ENCODE measurements around the gene TANK. TPM values are rescaled to one million over a fixed set of nuclear protein-coding genes. Genes with fewer than 3 reads are reported as not detected.

TANK gene
- total RNA-seq = 100 to 1,000 TPM in 1 of 2 donors, 10 to 100 TPM in 1; 90.3 to 126 TPM

DNA sequence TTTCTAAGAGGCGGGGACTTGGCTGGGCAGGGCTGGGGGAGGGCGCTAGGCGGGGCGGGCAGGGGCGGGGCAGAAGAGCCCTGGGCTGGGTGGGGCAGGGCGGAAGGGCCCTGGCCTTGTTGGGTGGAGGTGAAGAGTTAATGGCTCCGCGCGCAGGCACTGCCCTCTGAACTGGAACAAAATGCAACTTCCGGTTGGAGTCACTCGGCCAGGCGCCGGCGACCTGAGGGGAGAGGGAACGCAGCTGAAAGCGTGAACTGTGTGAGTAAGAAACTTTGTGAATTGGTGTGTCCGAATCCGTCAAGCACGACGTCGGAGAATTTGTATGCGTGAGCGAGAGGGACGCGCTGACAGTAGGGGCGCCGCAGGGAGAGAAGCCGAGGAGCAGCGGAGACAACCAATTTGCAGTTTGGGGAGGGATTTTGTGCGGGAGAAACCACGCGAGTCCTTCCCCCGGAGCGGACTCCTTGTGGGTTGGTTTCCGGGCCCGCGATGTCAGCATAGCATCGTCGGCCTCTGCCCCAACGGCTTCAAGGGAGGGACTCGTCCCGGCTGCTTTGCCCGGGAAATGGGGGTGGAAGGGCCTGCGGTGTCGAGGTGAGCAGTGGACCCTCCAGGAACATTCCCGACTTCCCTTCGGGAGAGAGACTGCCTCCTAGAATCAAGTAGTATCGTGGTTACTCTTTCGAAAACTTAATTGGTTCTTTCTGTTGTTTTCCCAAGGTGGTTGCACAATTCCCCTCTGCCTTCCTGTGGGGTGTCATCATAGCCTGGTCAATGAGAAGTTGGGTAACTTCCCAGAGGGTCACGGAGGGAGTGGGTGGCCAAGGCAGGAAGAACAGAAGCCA, at the start of gene TANK:
TANK (plus strand) TSS at position 203 of the 848 bp plus-strand sequence. CDS start 19,235 bp downstream, outside the sequence.
- peak; percentile 90 to 97 for ATAC-seq
- peak; percentile 87 to 94 for DNase-seq (ENCODE audit: low spot score in 2 of 2)
- Mint-ChIP-seq H3K36me3 (peaks cover 19 to 63% of the 10 kb centered on the region in 2 donors), H3K27ac (peak within 1 kb of the TSS; percentile 97 to 99), H3K9me3 (no peaks in the 10 kb centered on the region)

- ATAC-seq = no peak
- no peak overlapping the region for H3K27ac Mint-ChIP-seq
- H3K36me3 Mint-ChIP-seq = peaks cover 0 to 6% of the 10 kb centered on the region in 2 donors
- DNase-seq (ENCODE audit: low spot score in 2 of 2) = no peak
- no peaks in the 10 kb centered on the region for H3K9me3 Mint-ChIP-seq
Observed at GRCh38 chr2:161111531-161111930, 48.7 kb upstream of the TANK start.

DNA sequence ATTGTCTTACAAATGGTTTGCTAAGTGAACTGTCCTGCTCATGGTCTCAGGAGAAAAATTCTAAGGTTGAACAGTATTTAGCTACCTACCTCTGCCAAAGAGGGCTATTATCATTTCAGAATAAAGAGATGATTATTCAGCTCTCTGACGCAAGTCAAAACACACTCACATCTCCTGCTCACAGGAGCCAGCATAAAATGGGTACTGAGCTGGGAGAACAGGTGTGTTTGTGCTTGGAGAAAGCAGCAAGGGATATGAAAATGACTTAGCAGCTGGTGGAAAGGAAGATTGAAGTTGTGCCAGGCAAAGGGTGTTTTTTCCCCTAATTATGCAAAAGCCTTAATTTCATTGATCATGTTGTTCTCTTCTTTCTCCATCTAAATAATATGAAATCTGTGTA, 47.3 kb upstream of the TANK start:
- ATAC-seq = no peak
- Mint-ChIP-seq H3K9me3 (no peaks in the 10 kb centered on the region), H3K27ac (no peak overlapping the region), H3K36me3 (peaks cover 0 to 6% of the 10 kb centered on the region in 2 donors)
- DNase-seq (ENCODE audit: low spot score in 2 of 2) = no peak

- Mint-ChIP-seq H3K27ac (no peak overlapping the region), H3K9me3 (no peaks in the 10 kb centered on the region), H3K36me3 (peaks cover 0 to 6% of the 10 kb centered on the region in 2 donors)
- DNase-seq (ENCODE audit: low spot score in 2 of 2) (no peak), ATAC-seq (peak; percentile 59 to 83)
Observed at GRCh38 chr2:161113693-161114575, 46.3 kb upstream of the TANK start.

DNA sequence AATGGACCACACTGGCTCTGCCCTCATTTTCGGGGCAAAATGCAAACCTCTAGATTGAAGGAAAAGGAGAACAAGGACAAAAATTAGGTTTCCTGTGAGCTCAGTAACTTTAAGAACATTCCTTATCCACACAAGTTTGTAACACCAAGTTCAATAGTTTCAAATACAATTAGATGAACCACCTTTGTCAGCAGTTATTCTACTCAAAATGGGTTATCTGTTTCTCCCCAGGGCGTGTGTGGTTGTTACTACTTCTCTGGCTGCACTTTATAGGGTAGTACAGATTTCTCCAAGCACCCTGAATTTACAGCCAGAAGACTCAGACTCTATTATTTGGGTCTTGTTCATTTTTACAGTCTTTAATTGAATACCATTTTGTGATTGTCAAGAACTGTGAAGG, 45.0 kb upstream of the TANK start:
- H3K27ac Mint-ChIP-seq = no peak overlapping the region
- peaks cover 0 to 6% of the 10 kb centered on the region in 2 donors for H3K36me3 Mint-ChIP-seq
- ATAC-seq = no peak

GRCh38 chr2:161115605-161116380, 44.4 kb upstream of the TANK start:
- DNase-seq (ENCODE audit: low spot score in 2 of 2) (no peak), ATAC-seq (no peak)
- no peak overlapping the region for H3K27ac Mint-ChIP-seq
- H3K36me3 Mint-ChIP-seq = peaks cover 0 to 6% of the 10 kb centered on the region in 2 donors
- H3K9me3 Mint-ChIP-seq = peaks cover 0 to 4% of the 10 kb centered on the region in 2 donors

More for the DNA sequence above, 45.0 kb upstream of the TANK start:
- peaks cover 0 to 4% of the 10 kb centered on the region in 2 donors for H3K9me3 Mint-ChIP-seq
- DNase-seq (ENCODE audit: low spot score in 2 of 2) = no peak

- no peak overlapping the region for H3K27ac Mint-ChIP-seq
- ATAC-seq = no peak
- peaks cover 0 to 6% of the 10 kb centered on the region in 2 donors for H3K36me3 Mint-ChIP-seq
- DNase-seq (ENCODE audit: low spot score in 2 of 2) = no peak
- peaks cover 0 to 4% of the 10 kb centered on the region in 2 donors for H3K9me3 Mint-ChIP-seq
Observed at GRCh38 chr2:161116509-161116908, 43.7 kb upstream of the TANK start.

GRCh38 chr2:161117506-161117905, 42.7 kb upstream of the TANK start:
- ATAC-seq (no peak), DNase-seq (ENCODE audit: low spot score in 2 of 2) (no peak)
- Mint-ChIP-seq H3K9me3 (peaks cover 0 to 4% of the 10 kb centered on the region in 2 donors), H3K27ac (no peak overlapping the region), H3K36me3 (peaks cover 0 to 6% of the 10 kb centered on the region in 2 donors)

GRCh38 chr2:161118722-161119121, 41.5 kb upstream of the TANK start:
- peaks cover 0 to 6% of the 10 kb centered on the region in 2 donors for H3K36me3 Mint-ChIP-seq
- H3K9me3 Mint-ChIP-seq = peaks cover 0 to 4% of the 10 kb centered on the region in 2 donors
- DNase-seq (ENCODE audit: low spot score in 2 of 2) (no peak), ATAC-seq (no peak)
- H3K27ac Mint-ChIP-seq = no peak overlapping the region

GRCh38 chr2:161119483-161119882, 40.7 kb upstream of the TANK start:
- no peak for DNase-seq (ENCODE audit: low spot score in 2 of 2)
- H3K36me3 Mint-ChIP-seq = no peaks in the 10 kb centered on the region
- no peak overlapping the region for H3K27ac Mint-ChIP-seq
- ATAC-seq = no peak
- H3K9me3 Mint-ChIP-seq = peaks cover 0 to 4% of the 10 kb centered on the region in 2 donors

DNA sequence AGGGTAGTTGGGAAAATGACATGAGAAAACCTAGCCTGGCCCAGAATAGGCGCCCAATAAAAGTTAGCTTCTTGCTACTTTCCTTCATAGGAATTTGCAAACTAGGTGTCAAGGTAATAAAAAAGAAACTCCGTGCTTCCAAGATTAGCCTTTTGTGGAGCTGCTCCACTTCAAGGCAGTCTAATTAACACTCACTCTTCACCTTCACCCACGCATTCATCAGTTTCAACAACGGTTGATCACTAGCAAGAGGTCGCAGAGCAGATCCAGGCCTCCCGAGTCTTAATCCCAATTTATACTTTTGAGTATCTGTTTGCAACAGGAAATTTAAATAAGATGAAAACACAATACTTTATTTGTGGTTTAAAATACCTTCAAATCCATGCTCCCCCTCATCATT, 39.5 kb upstream of the TANK start:
- no peak overlapping the region for H3K27ac Mint-ChIP-seq
- ATAC-seq (no peak), DNase-seq (ENCODE audit: low spot score in 2 of 2) (no peak)
- peaks cover 0 to 4% of the 10 kb centered on the region in 2 donors for H3K9me3 Mint-ChIP-seq
- H3K36me3 Mint-ChIP-seq = no peaks in the 10 kb centered on the region

DNA sequence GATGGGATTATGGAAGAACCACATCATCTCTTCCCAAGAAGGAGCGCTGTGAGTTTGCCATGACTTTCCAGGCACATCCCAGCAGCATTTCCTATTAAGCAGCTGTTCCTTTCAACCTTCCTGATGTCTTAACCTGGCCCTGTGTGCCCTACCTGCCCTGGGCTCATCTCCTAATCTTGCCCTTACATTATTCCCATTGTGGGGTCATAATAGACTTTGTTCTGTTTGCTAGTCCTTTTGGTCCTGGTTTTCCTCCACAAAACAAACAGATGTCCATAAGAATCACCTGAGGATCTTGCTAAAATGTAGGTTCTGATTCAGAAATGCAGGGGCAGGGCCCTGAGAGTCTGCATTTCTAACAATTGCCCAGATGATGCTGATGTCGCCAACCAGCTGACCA, 38.6 kb upstream of the TANK start:
- Mint-ChIP-seq H3K9me3 (peaks cover 0 to 4% of the 10 kb centered on the region in 2 donors), H3K36me3 (no peaks in the 10 kb centered on the region), H3K27ac (no peak overlapping the region)
- ATAC-seq (no peak), DNase-seq (ENCODE audit: low spot score in 2 of 2) (no peak)

- DNase-seq (ENCODE audit: low spot score in 2 of 2) (no peak), ATAC-seq (peak; percentile 88 to 91)
- Mint-ChIP-seq H3K9me3 (peaks cover 0 to 4% of the 10 kb centered on the region in 2 donors), H3K36me3 (no peaks in the 10 kb centered on the region), H3K27ac (peak overlapping the region; percentile 12 to 34)
Observed at GRCh38 chr2:161122772-161123530, 37.3 kb upstream of the TANK start.

GRCh38 chr2:161123531-161124030, 36.6 kb upstream of the TANK start:
- Mint-ChIP-seq H3K27ac (peak overlapping the region in 1 of 2 donors; percentile 34), H3K9me3 (peaks cover 0 to 4% of the 10 kb centered on the region in 2 donors), H3K36me3 (no peaks in the 10 kb centered on the region)
- DNase-seq (ENCODE audit: low spot score in 2 of 2) (no peak), ATAC-seq (peak; percentile 40 to 49)

DNA sequence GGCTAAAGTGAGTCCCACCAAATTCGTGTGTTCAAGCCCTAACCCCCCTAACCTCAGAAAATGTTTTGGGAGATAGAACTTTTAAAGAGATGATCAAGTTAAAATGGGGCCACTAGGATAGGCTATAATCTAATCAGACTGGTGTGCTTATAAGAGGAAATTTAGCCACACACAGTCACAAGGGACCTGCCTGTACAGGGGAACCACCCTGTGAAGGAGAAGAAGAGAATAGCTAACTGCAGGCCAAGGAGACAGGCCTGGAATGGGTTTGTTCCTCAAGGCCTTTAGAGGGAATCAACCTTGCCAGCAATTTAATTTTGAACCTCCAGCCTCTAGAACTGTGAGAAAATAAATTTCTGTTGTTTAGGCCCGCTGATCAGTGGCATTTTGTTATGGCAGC, 36.0 kb upstream of the TANK start:
- Mint-ChIP-seq H3K9me3 (peaks cover 0 to 4% of the 10 kb centered on the region in 2 donors), H3K36me3 (no peaks in the 10 kb centered on the region), H3K27ac (no peak overlapping the region)
- ATAC-seq = peak in 1 of 2 donors; percentile 37
- no peak for DNase-seq (ENCODE audit: low spot score in 2 of 2)

Data from activated naive CD4-positive, alpha-beta T cell treated with anti-CD3 and anti-CD28 coated beads, Interleukin-2, amount 50 U/mL, for 72 hours (primary cell).